Measurements from ENCODE around the gene SGCA. TPM values are rescaled to one million over a fixed set of nuclear protein-coding genes. Genes with fewer than 3 reads are reported as not detected.

SGCA gene
- total and polyA plus RNA-seq, 12 donors, result 0.28 to 5.5 (median 1.6) TPM; not detected in 4

DNA sequence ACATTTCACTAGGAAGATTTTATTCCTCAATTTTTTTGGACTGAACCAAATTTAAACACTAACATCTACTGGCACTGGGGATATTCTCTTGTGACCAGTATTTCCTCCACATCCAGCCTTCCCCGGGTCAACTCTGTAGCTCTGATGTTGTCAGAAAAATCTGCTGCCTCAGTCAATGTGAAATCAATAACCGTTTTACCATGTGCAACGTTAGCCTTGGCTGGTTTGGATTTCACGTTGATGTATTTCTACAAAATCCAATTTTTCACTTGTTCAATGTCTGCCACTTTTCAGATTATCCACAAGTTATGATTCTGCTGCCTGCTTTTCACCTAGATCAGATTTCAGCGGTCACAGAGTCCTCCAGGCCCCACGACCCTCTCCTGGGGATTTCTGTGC, 7.1 kb downstream of the SGCA start:
- Histone ChIP-seq H3K9me3 (replicated peaks in 1 of 3) (no peaks in the 10 kb centered on the region), H3K36me3 (replicated peaks in 1 of 2) (no peaks in the 10 kb centered on the region), H3K27me3 (no peaks in the 10 kb centered on the region), H3K4me3 (no peak overlapping the region), H3K27ac (peak overlapping the region in 2 of 5 donors; percentile 54 to 77), H3K4me1 (replicated peaks in 1 of 2) (peaks cover 5 to 7% of the 10 kb centered on the region in 2 donors)
- DNase-seq, result no peak
- no peak for TF ChIP-seq POLR2A (IDR thresholded peaks at IDR 0.05)
- TF ChIP-seq, protein P1, sequence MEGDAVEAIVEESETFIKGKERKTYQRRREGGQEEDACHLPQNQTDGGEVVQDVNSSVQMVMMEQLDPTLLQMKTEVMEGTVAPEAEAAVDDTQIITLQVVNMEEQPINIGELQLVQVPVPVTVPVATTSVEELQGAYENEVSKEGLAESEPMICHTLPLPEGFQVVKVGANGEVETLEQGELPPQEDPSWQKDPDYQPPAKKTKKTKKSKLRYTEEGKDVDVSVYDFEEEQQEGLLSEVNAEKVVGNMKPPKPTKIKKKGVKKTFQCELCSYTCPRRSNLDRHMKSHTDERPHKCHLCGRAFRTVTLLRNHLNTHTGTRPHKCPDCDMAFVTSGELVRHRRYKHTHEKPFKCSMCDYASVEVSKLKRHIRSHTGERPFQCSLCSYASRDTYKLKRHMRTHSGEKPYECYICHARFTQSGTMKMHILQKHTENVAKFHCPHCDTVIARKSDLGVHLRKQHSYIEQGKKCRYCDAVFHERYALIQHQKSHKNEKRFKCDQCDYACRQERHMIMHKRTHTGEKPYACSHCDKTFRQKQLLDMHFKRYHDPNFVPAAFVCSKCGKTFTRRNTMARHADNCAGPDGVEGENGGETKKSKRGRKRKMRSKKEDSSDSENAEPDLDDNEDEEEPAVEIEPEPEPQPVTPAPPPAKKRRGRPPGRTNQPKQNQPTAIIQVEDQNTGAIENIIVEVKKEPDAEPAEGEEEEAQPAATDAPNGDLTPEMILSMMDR (IDR thresholded peaks at IDR 0.05), result no peak
- intact Hi-C loops (cut with DNase I), result no loop called here
- 73 to 86% (median 80%) methylated on average over 6 of the region's 6 CpGs for WGBS, 4 donors

DNA sequence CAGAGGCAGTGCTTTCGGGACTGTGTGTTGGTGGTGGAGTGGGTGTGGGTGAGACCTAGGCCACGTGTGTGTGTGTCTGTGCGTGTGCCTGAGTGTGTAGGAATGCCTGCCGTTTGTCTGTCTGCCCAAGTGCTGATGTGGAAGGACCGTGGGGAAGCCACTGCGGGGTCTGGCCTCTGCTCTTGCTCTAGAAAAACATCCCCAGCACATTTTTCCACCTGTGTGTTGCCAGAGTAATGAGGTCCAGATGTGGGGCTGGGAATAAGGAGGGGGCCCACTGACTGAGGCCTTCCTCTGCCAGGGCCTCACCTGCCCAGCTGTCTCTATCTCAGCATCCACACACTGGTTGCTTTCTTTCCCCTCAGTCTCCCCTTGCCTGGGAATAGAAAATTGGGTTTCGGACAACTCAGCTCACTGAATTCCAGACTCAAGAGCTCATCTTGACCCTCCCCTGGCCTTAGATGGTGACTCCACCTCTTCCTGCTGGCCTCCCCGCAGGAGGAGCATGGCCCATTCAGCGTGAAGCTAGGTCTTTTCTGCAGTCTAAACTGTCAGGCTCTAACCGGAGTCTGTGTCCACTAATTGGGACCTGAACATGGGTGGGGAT, 7.6 kb downstream of the SGCA start:
- WGBS, 4 donors, result 58 to 81% (median 72%) methylated on average over 9 to 10 of the region's 10 CpGs
- peak overlapping the region in 2 of 5 donors; percentile 54 to 77 for H3K27ac ChIP-seq
- no peak for TF ChIP-seq POLR2A (IDR thresholded peaks at IDR 0.05)
- TF ChIP-seq, protein P1 (IDR thresholded peaks at IDR 0.05), result no peak
- no peaks in the 10 kb centered on the region for H3K27me3 ChIP-seq
- DNase-seq, result no peak
- no peaks in the 10 kb centered on the region for H3K36me3 ChIP-seq (replicated peaks in 1 of 2)
- no peaks in the 10 kb centered on the region for H3K9me3 ChIP-seq (replicated peaks in 1 of 3)
- H3K4me3 ChIP-seq, result no peak overlapping the region
- intact Hi-C loops (cut with DNase I), result no loop called here
- H3K4me1 ChIP-seq (replicated peaks in 1 of 2), result peaks cover 10 to 12% of the 10 kb centered on the region in 2 donors

DNA sequence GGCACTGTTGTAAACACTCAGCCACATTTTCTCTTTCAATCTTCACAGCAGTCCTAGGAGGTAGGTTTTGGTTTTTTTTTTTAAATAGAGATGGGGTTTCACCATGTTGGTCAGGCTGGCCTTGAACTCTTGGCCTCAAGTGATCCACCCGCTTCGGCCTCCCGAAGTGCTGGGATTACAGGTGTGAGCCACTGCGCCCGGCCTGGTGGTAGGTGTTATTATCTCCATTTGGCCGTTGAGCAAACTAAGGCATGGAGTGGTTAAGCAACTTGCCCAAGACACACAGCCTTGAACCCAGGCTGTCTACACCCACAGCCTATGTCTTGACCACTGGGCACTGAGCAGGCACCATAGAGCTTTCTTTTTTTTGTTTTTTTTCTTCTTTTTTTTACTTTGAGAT, 8.6 kb downstream of the SGCA start:
- H3K9me3 ChIP-seq (replicated peaks in 1 of 3), result no peaks in the 10 kb centered on the region
- no peaks in the 10 kb centered on the region for H3K27me3 ChIP-seq
- intact Hi-C loops (cut with DNase I), result no loop called here
- no peaks in the 10 kb centered on the region for H3K36me3 ChIP-seq (replicated peaks in 1 of 2)
- DNase-seq, result no peak
- no peak overlapping the region for H3K4me3 ChIP-seq
- TF ChIP-seq POLR2A (IDR thresholded peaks at IDR 0.05), result no peak
- H3K27ac ChIP-seq, result no peak overlapping the region
- WGBS, 4 donors, result 75 to 82% (median 78%) methylated on average over 6 of the region's 6 CpGs
- peaks cover 12 to 15% of the 10 kb centered on the region in 2 donors for H3K4me1 ChIP-seq (replicated peaks in 1 of 2)

DNA sequence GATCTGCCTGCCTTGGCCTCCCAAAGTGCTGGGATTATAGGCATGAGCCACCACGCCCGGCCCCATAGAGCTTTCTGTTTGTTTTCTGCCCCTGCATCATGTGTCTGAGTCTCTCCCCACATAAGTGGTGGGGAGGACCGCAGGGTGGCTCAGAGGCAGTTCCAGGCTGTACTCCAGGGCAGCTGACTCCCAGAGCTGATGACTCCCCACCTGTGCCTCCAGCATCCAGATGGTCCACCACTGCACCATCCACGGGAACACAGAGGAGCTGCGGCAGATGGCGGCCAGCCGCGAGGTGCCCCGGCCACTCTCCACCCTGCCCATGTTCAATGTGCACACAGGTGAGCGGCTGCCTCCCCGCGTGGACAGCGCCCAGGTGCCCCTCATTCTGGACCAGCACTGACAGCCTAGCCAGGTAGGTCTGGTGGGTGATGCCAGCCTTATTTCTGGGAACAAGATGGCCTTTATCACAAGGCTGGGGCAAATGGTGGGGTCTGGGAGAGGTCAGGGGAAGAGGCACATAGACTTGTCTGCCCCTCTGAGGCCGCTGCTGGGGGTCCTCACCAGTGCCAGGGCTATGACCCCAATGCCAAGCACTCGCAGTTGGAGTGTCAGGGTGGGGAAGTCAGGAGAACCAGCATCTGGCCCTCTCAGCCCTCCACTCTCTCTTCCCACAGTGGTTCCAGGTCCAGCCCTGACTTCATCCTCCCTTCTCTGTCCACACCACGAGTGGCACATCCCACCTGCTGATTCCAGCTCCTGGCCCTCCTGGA, 9.4 kb downstream of the SGCA start:
- Histone ChIP-seq H3K27me3 (no peaks in the 10 kb centered on the region), H3K4me1 (replicated peaks in 1 of 2) (peaks cover 12 to 15% of the 10 kb centered on the region in 2 donors), H3K36me3 (replicated peaks in 1 of 2) (no peaks in the 10 kb centered on the region), H3K4me3 (no peak overlapping the region), H3K9me3 (replicated peaks in 1 of 3) (no peaks in the 10 kb centered on the region), H3K27ac (peak overlapping the region in 1 of 5 donors; percentile 52)
- no peak for TF ChIP-seq POLR2A (IDR thresholded peaks at IDR 0.05)
- TF ChIP-seq, protein P1 (IDR thresholded peaks at IDR 0.05), result no peak
- intact Hi-C loops (cut with DNase I), result no loop called here
- no peak for DNase-seq
- WGBS, 4 donors, result 85 to 93% (median 92%) methylated on average over 4 to 16 of the region's 16 CpGs
